RCC 7860 (cell line): ENCODE data around the gene GSK3A.

ENCODE experiments used
- DNase-seq: peaks from one replicate; pipeline ENCODE4 v3.0.0-alpha.2; 2015; ENCODE audit warnings: low spot score
- FAIRE-seq: peaks from 2 replicates; lab custom pipeline; 2012; peaks lifted over from hg19 to GRCh38; lab: Jason Lieb, UNC

Gene GSK3A

GRCh38 chr19:42201489-42202289 is 40.7 kb downstream of the GSK3A start:
- no peak for FAIRE-seq
- DNase-seq, result no peak

DNA sequence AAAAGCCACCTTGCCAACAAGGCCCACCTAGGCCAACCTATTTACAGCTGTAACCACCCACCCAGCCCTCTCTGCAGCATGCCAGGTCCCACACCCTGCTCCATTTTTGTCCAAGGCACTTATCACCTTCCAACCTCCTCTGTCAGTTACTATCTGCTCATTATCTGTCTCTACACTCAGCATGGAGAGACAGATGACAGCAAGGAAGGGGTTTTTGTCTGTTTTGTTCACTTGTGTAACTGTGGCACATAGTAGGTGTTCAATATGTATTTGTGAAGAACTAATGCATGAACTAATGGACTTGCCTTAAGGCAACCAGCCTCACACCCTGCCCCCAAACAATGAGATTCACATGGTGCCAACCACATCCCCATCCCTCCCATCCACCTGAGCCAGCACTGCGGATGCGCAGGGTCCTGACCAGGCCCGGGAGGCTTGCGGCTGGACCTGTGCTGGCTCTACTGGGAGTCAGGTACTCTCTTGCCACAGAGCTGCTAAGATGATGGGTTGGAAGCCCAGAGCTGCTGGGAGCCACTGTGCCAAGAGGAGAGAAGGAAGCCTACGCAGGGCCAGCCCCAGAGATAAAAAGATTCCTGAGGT is 42.2 kb downstream of the GSK3A start:
- FAIRE-seq, result no peak
- DNase-seq, result no peak

DNA sequence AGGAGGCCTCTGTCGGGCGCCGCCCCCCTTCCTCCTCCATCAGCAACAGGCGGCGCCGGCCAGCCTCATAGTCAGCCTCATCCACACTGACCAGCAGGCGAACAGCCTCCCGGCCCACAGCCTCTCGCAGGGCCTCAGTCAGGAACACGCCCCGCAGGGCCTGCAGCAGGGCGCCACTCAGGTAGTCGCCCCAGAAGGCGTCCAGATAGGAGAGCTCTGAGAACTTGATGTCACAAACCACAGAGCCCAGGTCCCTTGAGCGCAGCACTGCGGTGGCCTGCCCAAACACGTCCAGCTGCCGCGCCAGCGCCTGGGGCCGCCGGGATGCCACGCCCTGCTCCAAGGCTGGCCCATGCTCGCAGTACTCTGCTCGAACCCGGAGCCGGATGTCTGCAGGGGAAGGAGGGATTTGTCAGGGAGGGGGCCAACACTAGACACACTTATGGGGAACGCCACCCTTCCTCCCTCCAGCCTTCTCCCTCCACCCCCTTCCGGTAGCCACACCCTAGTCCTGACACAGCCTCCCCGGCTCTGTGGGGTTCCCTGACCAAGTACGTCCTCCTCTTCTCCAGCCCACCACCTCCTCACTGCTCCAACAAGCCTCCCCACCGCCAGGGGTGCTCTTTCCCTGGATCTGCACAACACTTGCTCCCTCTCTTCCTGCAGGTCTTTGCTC is 42.8 kb downstream of the GSK3A start:
- DNase-seq (no peak), FAIRE-seq (no peak)

- FAIRE-seq (no peak), DNase-seq (no peak)
These were observed 43.5 kb downstream of the GSK3A start for GRCh38 chr19:42198676-42199439.

- FAIRE-seq (no peak), DNase-seq (no peak)
These were observed 45.0 kb downstream of the GSK3A start for GRCh38 chr19:42197375-42197817.

DNA sequence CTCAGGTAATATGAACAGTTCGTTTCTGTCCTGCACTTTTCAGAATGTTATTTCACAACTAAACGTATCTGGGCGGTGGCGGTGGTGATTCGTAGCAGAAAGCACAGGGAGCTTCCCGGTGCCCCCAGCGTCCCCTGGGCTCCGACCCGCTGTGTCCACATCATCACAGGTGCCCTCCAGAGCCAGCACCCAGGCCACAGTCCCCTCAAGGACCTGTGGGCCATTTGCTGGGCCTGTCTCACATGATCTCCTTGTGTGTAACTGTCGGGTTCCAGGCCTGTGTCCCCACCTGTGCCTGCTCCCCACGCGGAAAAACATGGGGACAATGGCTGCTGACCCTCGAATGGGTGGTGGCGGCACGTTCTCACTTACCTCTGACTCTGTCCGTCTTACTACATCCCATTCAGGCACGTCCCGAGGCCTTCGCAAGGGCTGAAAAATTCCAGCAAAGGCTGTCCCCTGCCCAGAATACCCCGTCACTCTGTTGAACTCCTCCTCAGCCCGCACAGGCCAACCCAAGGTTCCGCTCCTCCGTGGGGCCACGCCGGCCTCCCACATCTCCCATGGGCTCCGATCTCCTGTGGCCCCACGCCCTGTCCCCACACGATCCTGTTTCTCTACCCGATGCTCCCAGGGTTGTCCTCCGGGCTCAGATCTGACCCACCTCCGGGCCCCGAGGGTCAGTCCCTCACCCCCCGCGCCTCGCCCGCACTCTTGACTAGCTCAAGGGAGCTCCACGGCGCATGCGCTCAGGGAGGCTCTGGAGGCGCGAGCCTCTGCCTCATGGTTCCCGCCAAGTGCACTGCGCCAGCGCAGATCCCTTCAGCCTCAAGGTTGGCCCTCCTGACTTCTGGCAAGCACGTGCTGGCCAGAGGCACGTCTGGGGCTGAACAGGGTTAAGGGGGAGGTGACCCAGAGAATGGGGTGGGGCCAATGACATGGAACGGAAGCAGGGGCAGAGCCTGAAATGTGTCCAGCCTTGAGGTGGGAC is 46.1 kb downstream of the GSK3A start:
- FAIRE-seq (no peak), DNase-seq (no peak)

GRCh38 chr19:42193706-42194105 is 48.7 kb downstream of the GSK3A start:
- FAIRE-seq, result no peak
- no peak for DNase-seq

GRCh38 chr19:42193294-42193693 is 49.1 kb downstream of the GSK3A start:
- DNase-seq (no peak), FAIRE-seq (no peak)

- FAIRE-seq (peak; percentile 79), DNase-seq (peak; percentile 77)
These were observed 50.5 kb downstream of the GSK3A start for GRCh38 chr19:42191855-42192254.

DNA sequence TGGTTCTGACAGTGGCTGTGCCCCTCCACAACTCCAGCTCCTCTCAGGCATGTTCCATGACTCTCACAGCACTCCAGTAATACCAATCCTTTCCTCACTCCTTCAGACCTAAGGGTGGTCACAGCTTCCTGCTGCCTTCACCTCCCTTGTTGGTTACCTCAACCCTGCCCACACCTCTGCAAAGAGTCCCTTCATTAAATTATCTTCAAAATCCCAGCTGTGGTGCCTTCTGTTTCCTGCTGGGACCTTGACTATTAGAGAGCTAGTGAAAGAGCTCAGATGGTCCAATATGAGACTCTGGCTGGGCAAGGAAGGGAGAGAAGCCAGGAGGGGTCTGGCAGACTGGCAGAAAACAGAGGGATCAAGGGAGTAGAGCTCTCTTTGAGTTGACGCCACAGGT is 51.1 kb downstream of the GSK3A start:
- FAIRE-seq, result no peak
- no peak for DNase-seq

DNA sequence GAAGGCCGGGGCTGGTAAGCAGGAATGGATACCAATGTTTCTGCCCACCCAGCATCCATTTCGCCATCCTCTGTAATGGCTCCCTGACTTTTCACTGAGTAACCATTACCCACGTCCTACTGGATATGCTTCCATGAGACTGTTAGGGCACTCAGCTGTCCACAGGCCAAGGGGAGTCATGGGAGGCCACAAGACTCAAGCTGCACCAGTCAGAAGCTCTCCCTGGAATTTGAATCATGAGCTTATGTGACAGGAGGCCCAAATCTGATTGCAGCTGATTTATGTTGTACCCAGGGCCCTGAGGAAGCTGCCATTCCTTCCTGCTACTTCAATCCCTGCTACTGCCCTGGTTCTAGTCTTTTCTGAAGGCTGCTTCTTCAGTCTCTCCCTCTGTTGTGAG is 53.3 kb downstream of the GSK3A start:
- DNase-seq, result no peak
- no peak for FAIRE-seq

GRCh38 chr19:42188665-42189064 is 53.7 kb downstream of the GSK3A start:
- DNase-seq, result no peak

DNA sequence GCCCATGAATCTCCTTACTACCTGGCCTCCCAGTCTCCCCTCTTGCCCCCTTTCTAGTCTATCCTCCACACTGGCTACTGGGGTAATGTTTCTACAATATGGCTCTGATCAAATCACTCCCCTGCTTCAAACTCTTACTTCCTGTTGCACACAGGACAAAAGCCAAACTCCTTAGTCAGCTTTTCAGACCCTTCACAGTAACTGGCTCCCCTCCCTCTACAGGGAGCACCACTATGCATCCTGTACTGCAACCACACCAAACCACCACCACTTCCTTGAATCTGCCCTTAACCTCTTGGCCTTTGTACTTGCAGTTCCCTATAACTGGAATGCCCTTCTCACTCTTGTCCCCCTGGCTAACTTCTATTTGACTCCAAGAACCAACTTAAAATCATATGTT is 57.1 kb downstream of the GSK3A start:
- FAIRE-seq (no peak), DNase-seq (no peak)

More at GRCh38 chr19:42188665-42189064, 53.7 kb downstream of the GSK3A start:
- FAIRE-seq, result no peak

- DNase-seq, result peak; percentile 13
- no peak for FAIRE-seq
These were observed 58.0 kb downstream of the GSK3A start for GRCh38 chr19:42184401-42184861.
